Testis (tissue), 3 donors: ENCODE measurements around the gene INPP5A. TPM values are rescaled to one million over a fixed set of nuclear protein-coding genes. Genes with fewer than 3 reads are reported as not detected.

Experiments used
- DNase-seq: peaks from one replicate; pipeline ENCODE4 v3.0.0-alpha.2; 2019
- H3K27ac ChIP-seq, 2 donors: fragments of 200-600 bp; sonication (generic); one replicate each; pipeline ENCODE4 v1.5.1; 2019
- H3K27me3 ChIP-seq: fragments of 200-600 bp; sonication (generic); one replicate; pipeline ENCODE4 v1.5.1; 2019
- H3K36me3 ChIP-seq: fragments of 200-600 bp; sonication (generic); one replicate; pipeline ENCODE4 v1.5.1; 2017; ENCODE audit warnings: low read depth; ENCODE audit errors: missing control alignments
- H3K4me1 ChIP-seq: fragments of 200-600 bp; sonication (generic); one replicate; pipeline ENCODE4 v1.5.1; 2019
- H3K4me3 ChIP-seq, 2 donors: fragments of 200-600 bp; sonication (generic); one replicate each; pipeline ENCODE4 v1.5.1; 2017 to 2019
- H3K9me3 ChIP-seq: fragments of 200-600 bp; sonication (generic); one replicate; pipeline ENCODE4 v1.5.1; 2017
- POLR2A ChIP-seq: fragments of 450-650 bp; IDR thresholded peaks from one replicate; pipeline ENCODE4 v1.6.1; 2017; ENCODE audit warnings: antibody characterized with exemption, mild to moderate bottlenecking, moderate library complexity
- WGBS, 2 donors: methylation state at CpG; one replicate each; pipeline ENCODE4 v1.1.5; 2018; 5-methylcytosine and 5-hydroxymethylcytosine counted together
- intact Hi-C: fragments of 100-400 bp; cut with DNase I; formaldehyde crosslinking; loops from one replicate; pipeline ENCODE4 v1.15.1; 2023; ENCODE audit warnings: low total_unique reads
- polyA plus RNA-seq: library from polyadenylated mRNA; stranded (reverse); fragments of 350-450 nt; fragmentation: Illumina TruSeq; extraction: RNeasy Lipid Tissue Mini Kit (QIAGEN cat#74804); gene quantifications from one replicate; pipeline ENCODE4 v1.2.3, GENCODE V29; 2014; ENCODE audit warnings: low read depth, low replicate concordance; ENCODE audit not compliant: insufficient read depth
- total RNA-seq, 2 donors: library from RNA; depleted of rRNA; stranded (reverse); fragments of >200 nt; gene quantifications; one replicate each; pipeline ENCODE4 v1.2.3, GENCODE V29; 2016
- TF ChIP-seq, protein P1 (sequence below), 3 experiments: fragments of 450-650 bp in 2 of 3; fragments of 200-600 bp in 1 of 3; sonication (generic) in 1 of 3; IDR thresholded peaks; one replicate each; pipeline ENCODE4 v1.5.1; 2016 to 2019; ENCODE audit warnings: antibody characterized with exemption in 3 of 3, mild to moderate bottlenecking in 2 of 3, moderate library complexity in 1 of 3

The INPP5A gene
- total and polyA plus RNA-seq, 3 donors from 2014 or later: 54.1 to 103 (median 73.0) TPM

DNA sequence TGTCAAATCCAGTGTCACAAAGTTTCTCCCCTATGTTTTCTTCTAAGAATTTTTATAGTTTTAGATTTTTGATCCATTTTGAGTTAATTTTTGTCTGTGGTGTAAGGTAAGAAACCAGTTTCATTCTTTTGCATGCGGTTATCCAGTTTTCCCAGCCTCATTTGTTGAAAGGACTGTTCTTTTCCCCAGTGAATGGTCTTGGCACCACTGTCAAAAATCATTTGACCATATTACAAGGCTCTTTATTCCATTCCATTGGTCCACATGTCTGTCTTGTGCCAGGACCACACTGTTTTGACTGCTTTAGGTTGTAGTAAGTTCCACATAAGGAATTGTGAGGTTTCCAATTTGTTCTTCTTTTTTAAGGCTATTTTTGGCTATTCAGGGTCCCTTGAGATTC lies 64.0 kb downstream of the INPP5A start:
- no peaks in the 10 kb centered on the region for H3K36me3 ChIP-seq
- H3K9me3 ChIP-seq: no peaks in the 10 kb centered on the region
- 81 to 87% methylated on average over 1 of the region's 1 CpG for WGBS, 2 donors
- H3K27ac ChIP-seq: no peak overlapping the region
- intact Hi-C loops: no loop called here
- H3K4me3 ChIP-seq: no peak overlapping the region
- TF ChIP-seq, protein P1, sequence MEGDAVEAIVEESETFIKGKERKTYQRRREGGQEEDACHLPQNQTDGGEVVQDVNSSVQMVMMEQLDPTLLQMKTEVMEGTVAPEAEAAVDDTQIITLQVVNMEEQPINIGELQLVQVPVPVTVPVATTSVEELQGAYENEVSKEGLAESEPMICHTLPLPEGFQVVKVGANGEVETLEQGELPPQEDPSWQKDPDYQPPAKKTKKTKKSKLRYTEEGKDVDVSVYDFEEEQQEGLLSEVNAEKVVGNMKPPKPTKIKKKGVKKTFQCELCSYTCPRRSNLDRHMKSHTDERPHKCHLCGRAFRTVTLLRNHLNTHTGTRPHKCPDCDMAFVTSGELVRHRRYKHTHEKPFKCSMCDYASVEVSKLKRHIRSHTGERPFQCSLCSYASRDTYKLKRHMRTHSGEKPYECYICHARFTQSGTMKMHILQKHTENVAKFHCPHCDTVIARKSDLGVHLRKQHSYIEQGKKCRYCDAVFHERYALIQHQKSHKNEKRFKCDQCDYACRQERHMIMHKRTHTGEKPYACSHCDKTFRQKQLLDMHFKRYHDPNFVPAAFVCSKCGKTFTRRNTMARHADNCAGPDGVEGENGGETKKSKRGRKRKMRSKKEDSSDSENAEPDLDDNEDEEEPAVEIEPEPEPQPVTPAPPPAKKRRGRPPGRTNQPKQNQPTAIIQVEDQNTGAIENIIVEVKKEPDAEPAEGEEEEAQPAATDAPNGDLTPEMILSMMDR (IDR thresholded peaks at IDR 0.05): no peak
- no peak for TF ChIP-seq POLR2A
- H3K4me1 ChIP-seq: peaks cover 33% of the 10 kb centered on the region
- no peaks in the 10 kb centered on the region for H3K27me3 ChIP-seq
- DNase-seq: no peak

DNA sequence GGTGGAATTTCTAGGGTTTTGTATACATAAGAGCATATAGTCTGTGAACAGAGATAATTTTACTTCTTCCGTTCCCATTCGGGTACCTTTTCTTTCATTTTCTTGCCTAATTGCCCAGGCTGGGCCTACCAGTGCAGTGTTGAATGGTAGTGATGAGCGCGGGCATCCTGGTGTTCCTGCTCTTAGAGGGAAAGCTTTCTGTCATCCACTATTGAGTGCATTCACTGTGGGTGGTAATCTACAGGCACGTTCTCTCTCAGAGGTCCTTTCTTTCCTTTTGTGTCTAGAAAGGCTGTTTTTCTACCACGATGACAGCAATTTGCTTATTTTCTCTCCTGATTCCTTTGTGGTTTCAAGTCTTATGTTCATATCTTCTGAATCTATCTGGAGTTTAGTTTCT lies 65.0 kb downstream of the INPP5A start:
- no peak for TF ChIP-seq POLR2A
- TF ChIP-seq, protein P1 (IDR thresholded peaks at IDR 0.05): no peak
- no peaks in the 10 kb centered on the region for H3K27me3 ChIP-seq
- 78 to 80% methylated on average over 6 of the region's 6 CpGs for WGBS, 2 donors
- intact Hi-C loops: no loop called here
- H3K4me3 ChIP-seq: no peak overlapping the region
- H3K4me1 ChIP-seq: peaks cover 44% of the 10 kb centered on the region
- H3K9me3 ChIP-seq: no peaks in the 10 kb centered on the region
- DNase-seq: no peak
- no peak overlapping the region for H3K27ac ChIP-seq
- no peaks in the 10 kb centered on the region for H3K36me3 ChIP-seq

DNA sequence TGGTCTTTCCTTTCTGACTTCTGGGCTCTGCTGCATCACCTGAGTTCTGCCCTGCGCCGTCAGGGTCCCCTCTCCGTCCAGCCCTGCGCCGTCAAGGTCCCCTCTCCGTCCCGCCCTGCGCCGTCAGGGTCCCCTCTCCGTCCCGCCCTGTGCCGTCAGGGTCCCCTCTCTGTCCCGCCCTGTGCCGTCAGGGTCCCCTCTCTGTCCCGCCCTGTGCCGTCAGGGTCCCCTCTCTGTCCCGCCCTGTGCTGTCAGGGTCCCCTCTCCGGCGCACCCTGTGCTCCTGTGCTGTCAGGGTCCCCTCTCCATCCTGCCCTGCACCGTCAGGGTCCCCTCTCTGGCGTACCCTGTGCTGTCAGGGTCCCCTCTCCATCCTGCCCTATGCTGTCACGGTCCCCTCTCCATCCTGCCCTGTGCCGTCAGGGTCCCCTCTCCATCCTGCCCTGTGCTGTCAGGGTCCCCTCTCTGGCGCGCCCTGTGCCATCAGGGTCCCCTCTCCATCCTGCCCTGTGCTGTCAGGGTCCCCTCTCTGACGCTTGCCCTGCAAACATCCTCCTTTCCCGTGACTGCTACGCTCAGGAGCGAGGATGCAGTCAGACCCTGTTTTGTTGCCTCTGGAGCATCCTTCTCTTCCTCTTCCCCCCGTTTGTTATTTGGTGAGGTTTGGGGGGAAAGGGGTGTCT lies 66.4 kb downstream of the INPP5A start:
- intact Hi-C loops: no loop called here
- peaks cover 57% of the 10 kb centered on the region for H3K4me1 ChIP-seq
- 87 to 92% methylated on average over 30 of the region's 30 CpGs for WGBS, 2 donors
- peak overlapping the region; percentile 2 to 44 for H3K27ac ChIP-seq
- no peaks in the 10 kb centered on the region for H3K27me3 ChIP-seq
- no peaks in the 10 kb centered on the region for H3K36me3 ChIP-seq
- H3K4me3 ChIP-seq: no peak overlapping the region
- no peaks in the 10 kb centered on the region for H3K9me3 ChIP-seq
- TF ChIP-seq, protein P1 (IDR thresholded peaks at IDR 0.05): no peak
- no peak for TF ChIP-seq POLR2A
- DNase-seq: no peak

DNA sequence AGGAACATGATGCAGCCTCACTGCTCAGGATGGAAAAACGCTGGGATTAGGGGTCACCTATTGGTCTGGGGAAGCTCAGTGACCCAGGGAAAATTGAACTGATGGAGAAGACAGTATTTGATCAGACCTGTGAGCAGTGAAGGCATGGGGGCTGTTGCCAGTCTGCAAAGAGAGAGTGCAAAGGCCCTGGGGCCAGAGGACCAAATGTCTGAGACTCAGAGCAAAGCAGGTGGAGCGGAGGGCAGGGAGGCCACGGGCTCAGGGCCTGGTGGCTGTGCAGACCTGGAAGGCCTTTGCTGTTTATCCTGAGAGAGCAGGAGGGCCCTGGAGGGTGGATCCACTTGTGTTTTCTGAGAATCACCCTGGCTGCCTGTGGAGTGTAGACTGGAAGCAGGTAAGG lies 67.1 kb downstream of the INPP5A start:
- no peak overlapping the region for H3K4me3 ChIP-seq
- H3K4me1 ChIP-seq: peaks cover 55% of the 10 kb centered on the region
- DNase-seq: no peak
- 94 to 95% methylated on average over 3 of the region's 3 CpGs for WGBS, 2 donors
- H3K27ac ChIP-seq: peak overlapping the region in 1 of 2 donors; percentile 5
- TF ChIP-seq, protein P1 (IDR thresholded peaks at IDR 0.05): no peak
- TF ChIP-seq POLR2A: no peak
- no peaks in the 10 kb centered on the region for H3K9me3 ChIP-seq
- H3K36me3 ChIP-seq: no peaks in the 10 kb centered on the region
- no peaks in the 10 kb centered on the region for H3K27me3 ChIP-seq
- intact Hi-C loops: no loop called here

DNA sequence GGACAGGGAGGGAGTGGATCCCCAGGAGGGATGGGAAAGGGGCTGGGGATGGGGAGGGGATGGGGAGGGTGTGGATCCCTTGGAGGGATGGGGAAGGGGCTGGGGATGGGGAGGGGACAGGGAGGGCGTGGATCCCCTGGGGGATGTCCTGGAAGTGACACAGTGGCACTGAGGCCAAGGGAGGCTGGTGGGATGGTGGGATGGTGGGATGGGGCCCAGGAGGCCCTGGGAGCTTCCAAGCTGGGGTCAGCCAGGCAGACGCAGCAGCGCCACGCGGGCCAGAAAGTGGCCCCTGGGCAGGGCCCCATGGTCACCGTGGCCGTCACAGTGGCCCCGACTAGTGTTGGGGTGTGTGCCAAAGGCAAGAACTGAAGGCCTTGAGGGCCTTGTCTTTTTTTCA lies 67.8 kb downstream of the INPP5A start:
- DNase-seq: no peak
- Histone ChIP-seq H3K9me3 (no peaks in the 10 kb centered on the region), H3K27me3 (no peaks in the 10 kb centered on the region), H3K27ac (peak overlapping the region; percentile 35 to 79), H3K36me3 (no peaks in the 10 kb centered on the region), H3K4me1 (peaks cover 53% of the 10 kb centered on the region), H3K4me3 (no peak overlapping the region)
- intact Hi-C loops: no loop called here
- TF ChIP-seq, protein P1 (IDR thresholded peaks at IDR 0.05): no peak
- no peak for TF ChIP-seq POLR2A
- WGBS, 2 donors: 38% methylated on average over 7 to 8 of the region's 8 CpGs
